ENCODE measurements around the gene NOTCH4.
"Not testable (repeated sequence)": the region's sequence is repeated elsewhere in the genome, so short reads cannot be mapped to it uniquely, and the experiment has no call there.

NOTCH4 gene

GRCh38 chr6:32216998-32217397 is 6.9 kb downstream of the NOTCH4 start:
- DNase-seq: no peak

GRCh38 chr6:32216285-32216684 is 7.6 kb downstream of the NOTCH4 start:
- DNase-seq: no peak

- DNase-seq: no peak
Measured at GRCh38 chr6:32215617-32216016, 8.2 kb downstream of the NOTCH4 start.

GRCh38 chr6:32214126-32214525 is 9.7 kb downstream of the NOTCH4 start:
- DNase-seq: no peak

- no peak for DNase-seq
Measured at GRCh38 chr6:32213649-32214048, 10.2 kb downstream of the NOTCH4 start.

GRCh38 chr6:32212076-32212760 is 11.6 kb downstream of the NOTCH4 start:
- DNase-seq: no peak

- not testable (repeated sequence) for DNase-seq
Measured at GRCh38 chr6:32211432-32211831, 12.4 kb downstream of the NOTCH4 start.

GRCh38 chr6:32210191-32210601 is 13.7 kb downstream of the NOTCH4 start:
- no peak for DNase-seq

GRCh38 chr6:32208996-32209395 is 14.9 kb downstream of the NOTCH4 start:
- DNase-seq: no peak

- no peak for DNase-seq
Measured at GRCh38 chr6:32204268-32204715, 19.6 kb downstream of the NOTCH4 start.

- no peak for DNase-seq
Measured at GRCh38 chr6:32203426-32204267, 20.2 kb downstream of the NOTCH4 start.

- no peak for DNase-seq
Measured at GRCh38 chr6:32202186-32202585, 21.7 kb downstream of the NOTCH4 start.

GRCh38 chr6:32200711-32201475 is 23.0 kb downstream of the NOTCH4 start:
- DNase-seq: no peak

GRCh38 chr6:32198866-32199265 is 25.0 kb downstream of the NOTCH4 start:
- DNase-seq: no peak

GRCh38 chr6:32198345-32198696 is 25.5 kb downstream of the NOTCH4 start:
- no peak for DNase-seq

- DNase-seq: no peak
Measured at GRCh38 chr6:32196682-32197616, 26.9 kb downstream of the NOTCH4 start.

- DNase-seq: peak; percentile 76
Measured at GRCh38 chr6:32195902-32196681, 27.8 kb downstream of the NOTCH4 start.

- DNase-seq: peak; percentile 100
Measured at GRCh38 chr6:32195652-32195901, 28.3 kb downstream of the NOTCH4 start.

GRCh38 chr6:32194825-32195651 is 28.8 kb downstream of the NOTCH4 start:
- no peak for DNase-seq

GRCh38 chr6:32194388-32194787 is 29.5 kb downstream of the NOTCH4 start:
- DNase-seq: no peak

GRCh38 chr6:32193096-32193495 is 30.8 kb downstream of the NOTCH4 start:
- not testable (repeated sequence) for DNase-seq
